Epithelial cell of prostate (primary cell): Measurements from ENCODE around the gene COPS6.

Experiments used
- DNase-seq: peaks from one replicate; pipeline ENCODE4 v3.0.0-alpha.2; 2011; ENCODE audit warnings: low read depth, low spot score
- H3K27ac ChIP-seq: fragments of 450-650 bp; 2 replicates; pipeline ENCODE4 v1.5.1; 2017; ENCODE audit warnings: mild to moderate bottlenecking

Gene COPS6

DNA sequence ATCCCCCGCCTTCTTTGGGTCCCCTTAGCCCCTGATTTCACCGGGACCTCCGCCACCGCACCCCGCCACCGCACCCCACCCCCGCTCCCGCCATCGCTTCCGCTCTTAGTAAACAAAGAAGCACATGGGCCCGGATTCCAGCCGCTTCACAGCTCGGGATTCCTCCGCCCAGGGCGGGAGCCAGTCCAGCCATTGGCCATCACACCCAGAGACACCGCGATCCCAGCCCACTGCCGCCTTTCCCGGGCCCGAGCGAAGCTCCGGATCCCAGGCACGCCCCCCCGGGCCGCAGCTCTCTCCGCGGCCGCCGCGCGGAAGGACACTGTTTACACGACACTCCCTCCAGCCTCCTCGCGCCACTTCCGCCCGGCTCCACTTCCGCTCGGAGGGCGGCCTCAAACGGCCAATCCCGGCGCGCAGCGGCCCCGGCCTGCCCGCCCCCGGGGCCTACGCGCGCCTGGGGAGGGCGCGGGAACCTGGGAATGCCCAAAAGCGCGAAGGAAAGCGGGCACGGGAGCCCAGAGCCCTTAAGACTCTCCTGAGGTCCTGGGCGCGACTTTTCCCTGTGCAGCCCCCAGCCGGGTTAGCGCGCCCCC lies 11.7 kb downstream of the COPS6 start:
- peak; percentile 95 for DNase-seq
- peak overlapping the region; percentile 89 for H3K27ac ChIP-seq

DNA sequence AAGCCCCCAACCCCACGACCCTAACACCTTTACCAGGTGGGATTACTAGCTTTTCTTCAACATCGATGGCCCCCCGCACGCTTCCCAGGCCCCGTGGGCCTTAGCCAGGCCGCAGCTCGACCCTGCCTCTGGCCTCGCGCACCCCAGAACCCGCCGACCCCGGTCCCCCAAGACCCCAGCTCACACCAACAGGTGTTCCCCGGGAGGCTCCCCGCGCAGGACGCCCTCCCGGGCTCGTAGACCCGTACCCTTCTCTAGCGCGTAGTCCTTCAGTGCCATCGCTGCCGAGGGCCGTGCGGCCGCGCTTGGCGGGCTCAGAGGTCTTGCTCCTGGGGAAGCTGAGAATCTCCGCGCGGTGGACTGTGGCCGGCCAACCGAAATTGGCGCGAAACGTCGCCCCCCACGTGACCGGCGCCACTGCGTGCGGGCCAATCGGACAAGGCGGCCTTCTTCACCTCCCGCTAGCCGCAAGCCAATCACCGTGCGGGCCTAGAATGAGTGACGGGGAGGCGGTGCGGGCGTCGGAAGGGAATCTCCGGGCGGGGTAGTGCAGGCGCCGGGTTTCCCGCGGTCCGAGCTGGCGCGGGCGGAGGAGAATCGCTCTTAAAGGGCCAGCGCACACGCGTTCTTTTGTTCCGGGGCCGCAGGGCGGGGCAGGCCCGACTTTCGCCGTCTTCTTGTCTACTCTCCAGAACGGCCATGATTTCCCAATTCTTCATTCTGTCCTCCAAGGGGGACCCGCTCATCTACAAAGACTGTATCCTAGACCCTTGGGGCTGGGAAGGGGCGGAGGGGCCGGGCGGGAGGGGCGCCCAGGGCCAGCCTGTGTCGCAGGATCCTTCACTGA lies 12.5 kb downstream of the COPS6 start, which contains the start of the genes AP4M1 and MCM7:
TSS of gene AP4M1 (plus strand) at position 628 of the 847 bp plus-strand sequence. CDS start at position 700, 72 bp downstream.
TSS of gene MCM7 (minus strand) at position 382 of the 847 bp plus-strand sequence. CDS start at position 279, 103 bp downstream.
- DNase-seq: peak; percentile 96
- H3K27ac ChIP-seq: peak within 1 kb of the TSS; percentile 89

DNA sequence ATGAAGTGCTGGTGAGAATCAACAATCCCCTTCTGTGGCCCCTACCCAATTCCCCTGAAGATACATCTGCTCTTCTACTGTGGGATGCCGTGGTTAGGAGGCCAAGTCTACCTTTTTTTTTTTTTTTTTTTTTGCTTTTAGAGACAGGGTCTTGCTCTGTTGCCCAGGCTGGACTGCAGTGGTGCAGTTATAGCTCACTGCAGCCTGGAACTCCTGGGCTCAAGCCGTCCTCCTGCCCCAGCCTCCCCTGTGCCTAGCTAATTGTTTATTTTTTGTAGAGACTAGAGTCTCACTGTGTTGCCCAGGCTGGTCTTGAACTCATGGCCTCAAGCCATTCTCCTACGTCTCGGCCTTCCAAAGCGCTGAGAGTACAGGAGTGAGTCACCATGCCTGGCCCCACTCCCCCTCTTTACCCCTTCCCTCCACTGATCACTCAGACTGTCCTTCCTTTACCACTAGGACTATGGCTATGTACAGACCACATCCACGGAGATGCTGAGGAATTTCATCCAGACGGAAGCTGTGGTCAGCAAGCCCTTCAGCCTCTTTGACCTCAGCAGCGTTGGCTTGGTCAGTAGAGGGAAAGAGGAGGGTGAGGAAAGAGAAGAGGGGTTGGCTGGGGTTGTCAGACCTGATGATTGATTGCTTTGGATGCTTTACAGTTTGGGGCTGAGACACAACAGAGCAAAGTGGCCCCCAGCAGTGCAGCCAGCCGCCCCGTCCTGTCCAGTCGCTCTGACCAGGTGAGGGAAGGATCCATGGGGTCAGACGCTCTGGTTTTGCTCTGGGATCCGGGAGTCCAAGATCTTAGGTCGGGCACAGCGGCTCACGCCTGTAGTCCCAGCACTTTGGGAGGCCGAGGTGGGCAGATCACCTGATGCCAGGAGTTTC lies 14.4 kb downstream of the COPS6 start:
- DNase-seq: no peak
- no peak overlapping the region for H3K27ac ChIP-seq

DNA sequence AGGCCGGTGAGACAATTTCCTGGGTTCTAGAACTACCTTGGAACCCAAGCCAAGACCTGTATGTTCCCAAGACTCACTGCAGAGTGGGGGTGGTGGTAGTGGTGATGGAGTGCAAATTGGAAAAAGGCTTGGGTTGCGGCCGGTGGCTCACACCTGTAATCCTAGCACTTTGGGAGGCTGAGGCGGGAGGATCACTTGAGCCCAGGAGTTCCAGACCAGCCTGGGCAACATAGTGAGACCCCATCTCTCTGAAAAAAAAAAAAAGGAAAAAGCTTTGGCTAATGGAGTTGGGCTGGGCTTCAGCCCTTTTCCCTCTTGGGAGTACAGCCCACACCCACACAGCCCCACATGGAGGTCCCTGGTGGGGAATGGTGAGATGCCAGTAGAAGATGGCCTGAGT lies 16.8 kb downstream of the COPS6 start:
- DNase-seq: no peak
- H3K27ac ChIP-seq: no peak overlapping the region

DNA sequence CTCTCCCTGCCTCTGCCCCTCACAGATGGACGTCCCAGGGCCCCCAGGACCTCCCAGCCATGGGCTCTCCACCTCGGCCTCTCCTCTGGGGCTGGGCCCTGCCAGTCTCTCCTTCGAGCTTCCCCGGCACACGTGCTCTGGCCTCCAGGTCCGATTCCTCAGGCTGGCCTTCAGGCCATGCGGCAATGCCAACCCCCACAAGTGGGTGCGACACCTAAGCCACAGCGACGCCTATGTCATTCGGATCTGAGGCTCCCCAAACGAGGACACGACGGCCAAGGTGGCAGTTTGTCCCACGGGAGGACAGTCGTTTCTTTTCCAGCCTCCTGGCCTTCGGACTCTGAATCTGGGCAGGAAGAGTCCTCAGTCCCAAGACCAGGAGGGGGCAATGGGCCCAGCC lies 17.9 kb downstream of the COPS6 start:
- DNase-seq: no peak
- H3K27ac ChIP-seq: no peak overlapping the region

DNA sequence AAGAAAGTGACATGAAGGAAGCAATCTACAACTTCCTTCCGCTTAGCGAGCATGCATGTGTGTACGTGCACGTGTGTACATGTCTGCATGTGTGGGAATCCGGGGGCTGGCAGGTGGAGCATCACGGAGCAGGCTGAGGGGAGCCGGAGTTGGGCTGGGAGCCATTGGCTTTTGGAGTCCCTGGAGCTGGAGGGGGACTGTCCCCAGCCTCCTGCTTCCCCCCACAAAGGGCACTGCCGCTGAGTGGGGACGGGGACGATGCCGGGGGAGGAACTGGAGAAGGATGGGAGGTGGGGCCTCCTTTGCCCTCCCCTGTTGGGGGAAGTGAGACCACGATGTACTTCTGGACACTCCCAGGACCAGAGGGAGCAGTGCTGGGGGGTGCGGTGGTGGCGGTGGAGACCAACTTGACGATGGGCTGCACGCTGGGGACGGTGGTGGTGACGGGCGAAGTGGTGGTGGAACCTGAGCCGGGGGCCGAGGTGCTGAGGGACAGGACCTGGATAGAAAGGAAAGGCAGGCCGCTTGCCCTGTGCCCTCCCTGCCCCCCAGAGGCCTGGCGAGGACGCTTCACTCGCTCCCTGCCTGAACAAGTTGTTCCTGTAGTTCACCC lies 18.5 kb downstream of the COPS6 start:
- DNase-seq: no peak
- H3K27ac ChIP-seq: no peak overlapping the region

DNA sequence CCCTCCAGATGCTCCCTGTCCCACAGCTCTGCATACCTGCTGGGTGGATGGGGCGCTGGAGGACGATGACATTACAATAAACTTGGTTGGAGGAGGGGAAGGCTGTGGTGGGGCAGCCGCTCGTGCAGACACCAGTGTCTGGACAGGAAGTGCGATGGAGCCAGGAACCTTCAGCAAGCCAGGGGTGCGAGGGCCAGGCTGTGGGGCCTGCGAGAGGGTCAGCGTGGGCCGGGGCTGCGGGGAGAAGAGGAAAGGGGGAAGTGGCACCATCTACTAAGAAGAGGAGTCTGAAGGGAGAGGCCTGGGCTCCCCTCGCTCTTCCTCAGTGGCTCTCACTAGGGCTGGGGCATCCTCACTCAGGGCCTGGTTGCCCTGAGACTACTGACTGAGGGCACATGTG lies 19.1 kb downstream of the COPS6 start:
- H3K27ac ChIP-seq: no peak overlapping the region
- DNase-seq: no peak

DNA sequence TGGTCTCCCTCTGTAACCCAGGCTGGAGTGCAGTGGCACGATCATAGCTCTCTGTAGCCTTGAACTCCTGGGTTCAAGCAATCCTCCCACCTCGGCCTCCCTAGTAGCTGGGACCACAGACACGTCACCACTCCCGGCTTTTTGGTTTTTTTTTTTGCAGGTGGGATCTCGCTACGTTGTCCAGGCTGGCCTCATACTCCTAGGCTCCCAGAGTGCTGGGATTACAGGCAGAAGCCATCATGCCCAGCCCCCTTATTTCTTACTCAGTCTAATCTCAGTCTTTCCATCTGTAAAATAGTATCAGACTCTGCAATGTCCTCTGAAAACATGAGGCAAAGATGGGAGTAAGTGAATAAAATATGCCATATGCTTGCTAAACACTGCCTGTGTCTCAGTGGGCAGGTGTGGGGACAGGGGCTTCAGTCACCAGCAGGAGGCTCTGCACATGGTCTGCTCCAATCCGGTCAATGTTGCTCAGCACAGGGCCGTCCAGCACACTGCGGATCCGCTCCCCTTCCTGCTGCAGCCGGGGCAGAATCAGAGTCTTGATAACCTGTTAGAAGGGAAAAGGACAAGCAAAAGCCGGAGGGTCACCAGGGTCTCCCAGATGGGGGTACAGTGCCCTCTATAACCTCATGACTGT lies 20.9 kb downstream of the COPS6 start:
- DNase-seq: no peak
- no peak overlapping the region for H3K27ac ChIP-seq

DNA sequence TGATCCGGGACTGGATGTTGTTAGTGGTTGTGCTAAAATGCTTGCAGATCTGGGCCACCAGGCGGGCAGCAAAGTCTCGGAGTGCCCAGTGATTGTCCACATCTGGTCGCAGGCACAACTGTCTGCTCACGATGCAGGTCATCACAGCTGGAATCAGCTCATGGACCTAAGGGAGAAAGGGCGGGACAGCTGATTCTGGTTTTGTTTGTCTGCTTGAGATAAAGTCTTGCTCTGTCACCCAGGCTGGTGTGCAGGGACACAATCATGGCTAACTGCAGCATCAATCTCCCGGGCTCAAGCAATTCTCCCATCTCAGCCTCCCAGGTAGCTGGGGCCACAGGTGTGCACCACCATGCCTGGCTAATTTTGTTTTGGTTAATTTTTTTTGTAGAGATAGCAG lies 22.4 kb downstream of the COPS6 start:
- DNase-seq: no peak
- no peak overlapping the region for H3K27ac ChIP-seq

DNA sequence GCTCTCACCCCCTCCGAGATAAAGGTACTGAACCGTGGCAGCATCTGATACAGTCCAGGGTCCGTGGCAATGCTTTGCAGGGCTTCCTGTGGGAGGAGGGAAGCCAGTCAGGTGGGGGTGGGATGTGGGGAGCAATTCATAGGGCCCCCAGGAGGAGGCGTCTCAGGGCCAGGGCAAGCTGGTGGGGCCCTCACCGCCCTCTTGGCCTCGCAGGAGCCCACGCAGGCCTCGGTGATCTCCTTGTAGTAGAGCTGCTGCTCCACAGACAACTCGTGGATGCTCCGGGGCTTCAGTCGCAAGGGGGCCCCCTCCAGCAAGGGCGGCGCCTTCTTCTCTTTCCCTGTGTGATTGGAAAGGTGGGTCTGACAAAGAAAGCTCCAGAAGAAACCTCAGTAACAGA lies 23.1 kb downstream of the COPS6 start:
- no peak overlapping the region for H3K27ac ChIP-seq
- DNase-seq: no peak

DNA sequence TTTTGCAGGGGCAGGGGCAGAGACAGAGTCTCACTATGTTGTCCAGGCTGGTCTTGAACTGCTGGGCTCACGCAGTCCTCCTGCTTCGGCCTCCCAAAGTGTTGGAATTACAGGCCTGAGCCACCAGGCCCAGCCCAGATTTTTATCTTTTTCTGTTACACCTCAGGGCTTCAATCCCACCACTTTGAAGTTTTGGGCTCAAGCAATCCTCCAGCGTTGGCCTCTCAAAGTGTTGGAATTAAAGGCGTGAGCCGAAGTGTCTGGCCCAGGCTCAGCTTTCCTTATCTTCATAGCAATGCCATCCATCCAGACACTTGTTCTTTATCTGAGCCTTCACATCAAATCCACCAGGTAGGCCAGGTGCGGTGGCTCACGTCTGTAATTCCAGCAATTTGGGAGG lies 26.3 kb downstream of the COPS6 start:
- no peak overlapping the region for H3K27ac ChIP-seq
- DNase-seq: no peak

DNA sequence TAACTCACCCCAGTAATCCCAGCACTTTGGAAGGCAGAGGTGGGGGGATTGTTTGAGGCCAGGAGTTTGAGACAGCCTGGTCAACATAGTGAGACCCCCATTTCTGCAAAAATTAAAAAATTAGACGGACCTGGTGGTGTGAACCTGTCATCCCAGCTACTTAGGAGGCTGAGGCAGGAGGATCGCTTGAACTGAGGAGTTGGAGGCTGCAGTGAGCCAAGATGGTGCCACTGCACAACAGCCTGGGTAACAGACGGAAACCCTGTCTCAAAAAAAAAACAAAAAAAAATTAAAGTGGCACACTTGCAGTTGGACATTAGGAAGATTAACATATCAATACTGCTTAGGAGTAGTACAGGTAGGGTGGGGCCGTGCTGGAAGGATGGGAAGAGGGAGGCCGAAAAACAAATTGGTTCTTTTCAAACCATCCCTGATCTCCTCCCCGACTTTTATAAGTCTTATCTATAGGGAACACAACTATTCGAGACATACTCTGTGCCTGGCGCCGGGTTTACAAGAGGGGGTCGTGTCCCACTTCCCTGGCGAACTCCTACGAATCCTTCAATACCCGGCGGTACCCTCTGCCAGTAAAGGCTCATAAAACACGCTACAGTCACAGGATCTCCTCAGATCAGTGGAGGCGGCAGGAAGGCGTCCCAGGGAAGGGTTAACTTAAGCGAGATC lies 29.8 kb downstream of the COPS6 start:
- peak overlapping the region; percentile 67 for H3K27ac ChIP-seq
- DNase-seq: no peak

DNA sequence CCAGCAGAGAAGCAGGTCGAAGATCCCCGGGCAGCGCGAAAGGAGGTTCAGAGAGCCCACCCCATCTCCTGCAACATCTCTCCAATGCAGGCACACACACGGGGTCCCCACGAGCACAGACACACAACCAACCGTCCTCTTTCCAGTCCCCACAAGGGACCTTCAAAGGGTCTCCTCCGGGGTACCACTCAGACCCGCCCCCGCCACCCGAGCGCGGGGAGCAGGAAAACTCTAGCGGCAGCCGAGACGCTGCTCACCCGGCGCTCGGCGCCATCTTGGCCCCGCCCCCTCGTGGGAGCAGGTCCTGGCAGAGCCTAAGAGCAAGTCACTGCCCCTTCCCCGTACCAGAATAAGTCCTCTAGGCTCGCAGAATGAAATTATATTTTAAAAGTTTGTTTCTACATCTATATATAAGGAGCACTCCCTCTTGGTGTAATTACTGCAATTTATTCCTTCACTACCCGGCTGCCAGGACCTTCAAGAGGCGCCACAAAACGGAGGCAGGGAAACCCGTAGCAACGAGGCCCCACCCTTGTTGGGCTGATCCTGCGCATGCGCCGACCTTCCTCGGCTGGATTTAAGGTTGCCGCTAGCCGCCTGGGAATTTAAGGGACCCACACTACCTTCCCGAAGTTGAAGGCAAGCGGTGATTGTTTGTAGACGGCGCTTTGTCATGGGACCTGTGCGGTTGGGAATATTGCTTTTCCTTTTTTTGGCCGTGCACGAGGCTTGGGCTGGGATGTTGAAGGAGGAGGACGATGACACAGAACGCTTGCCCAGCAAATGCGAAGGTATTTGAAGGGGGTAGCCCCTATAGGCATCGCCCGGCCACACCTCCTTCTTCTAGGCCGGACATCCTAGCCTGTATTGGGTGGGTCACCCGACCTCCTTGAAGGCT lies 30.6 kb downstream of the COPS6 start, which contains the start of the genes CNPY4 and TAF6:
TSS of gene CNPY4 (plus strand) at position 563 of the 898 bp plus-strand sequence. CDS start at position 674, 111 bp downstream.
TSS of gene TAF6 (minus strand) at position 287 of the 898 bp plus-strand sequence. CDS start 5,149 bp downstream, outside the sequence.
- DNase-seq: peak; percentile 69

DNA sequence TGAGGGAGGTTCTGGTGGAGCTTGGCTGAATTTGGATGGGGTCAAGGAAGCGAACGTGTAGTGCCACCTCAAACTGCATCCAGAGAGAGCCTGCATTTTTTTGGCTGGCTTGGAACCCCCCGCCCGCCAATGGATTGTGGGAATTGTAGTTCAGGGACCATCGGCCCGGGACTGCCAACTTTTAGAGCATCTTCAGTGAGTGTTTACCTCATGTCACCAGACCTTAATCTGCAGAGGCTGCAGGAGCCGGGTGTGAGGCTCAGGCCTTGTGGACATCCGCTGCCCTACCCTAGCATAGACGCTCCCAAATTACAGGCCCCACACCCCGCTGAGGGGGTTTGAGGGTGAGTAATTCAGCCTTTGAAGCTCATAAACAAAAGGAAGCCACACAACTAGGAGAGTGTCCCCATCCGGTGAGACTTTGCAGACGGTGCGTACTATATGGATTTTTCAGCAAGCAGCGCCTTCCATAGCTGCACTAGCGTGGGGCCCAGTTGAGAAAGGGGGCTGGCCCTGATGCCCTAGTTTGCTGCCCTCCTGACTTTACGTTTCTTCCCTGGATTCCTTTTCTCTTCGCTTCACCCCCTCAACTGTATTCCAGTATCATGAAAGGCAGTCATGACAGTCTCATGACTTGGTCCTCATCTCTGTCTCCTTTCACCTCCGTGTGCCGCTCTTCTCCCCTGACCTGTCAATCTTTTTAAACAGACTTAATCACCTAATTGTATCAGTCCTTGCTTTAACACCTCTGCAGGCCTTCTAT lies 31.4 kb downstream of the COPS6 start:
- no peak for DNase-seq
- peak overlapping the region; percentile 67 for H3K27ac ChIP-seq

More for the DNA sequence above, 30.6 kb downstream of the COPS6 start, which contains the start of the genes CNPY4 and TAF6:
- H3K27ac ChIP-seq: peak within 1 kb of the TSS; percentile 67

DNA sequence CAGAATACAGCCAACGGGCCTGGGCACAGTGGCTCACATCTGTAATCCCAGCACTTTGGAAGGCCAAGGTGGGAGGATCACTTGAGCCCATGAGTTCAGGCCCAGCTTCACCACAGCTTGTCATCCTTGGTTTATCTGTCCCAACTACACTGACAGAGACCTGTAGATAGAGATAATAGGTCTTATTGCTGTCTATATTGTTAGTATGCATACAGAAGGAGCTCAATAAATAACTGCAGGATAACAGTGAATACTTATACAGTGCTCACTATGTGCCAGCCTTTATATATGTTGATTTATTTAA lies 31.9 kb downstream of the COPS6 start:
- no peak overlapping the region for H3K27ac ChIP-seq
- no peak for DNase-seq

DNA sequence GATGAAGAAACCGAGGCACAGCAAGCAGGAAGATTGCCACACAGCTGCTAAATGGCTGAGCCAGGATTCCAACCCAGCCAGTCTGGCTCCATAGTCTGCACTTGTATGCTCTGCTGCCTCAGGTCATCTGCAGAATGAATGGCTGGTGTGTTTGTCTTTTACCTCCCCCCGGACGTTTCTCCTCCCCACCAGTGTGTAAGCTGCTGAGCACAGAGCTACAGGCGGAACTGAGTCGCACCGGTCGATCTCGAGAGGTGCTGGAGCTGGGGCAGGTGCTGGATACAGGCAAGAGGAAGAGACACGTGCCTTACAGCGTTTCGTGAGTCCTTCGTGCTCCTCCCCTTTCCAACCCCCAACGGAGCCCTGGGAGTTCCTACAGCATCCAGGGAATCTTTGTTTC lies 33.3 kb downstream of the COPS6 start:
- no peak for DNase-seq
- no peak overlapping the region for H3K27ac ChIP-seq

DNA sequence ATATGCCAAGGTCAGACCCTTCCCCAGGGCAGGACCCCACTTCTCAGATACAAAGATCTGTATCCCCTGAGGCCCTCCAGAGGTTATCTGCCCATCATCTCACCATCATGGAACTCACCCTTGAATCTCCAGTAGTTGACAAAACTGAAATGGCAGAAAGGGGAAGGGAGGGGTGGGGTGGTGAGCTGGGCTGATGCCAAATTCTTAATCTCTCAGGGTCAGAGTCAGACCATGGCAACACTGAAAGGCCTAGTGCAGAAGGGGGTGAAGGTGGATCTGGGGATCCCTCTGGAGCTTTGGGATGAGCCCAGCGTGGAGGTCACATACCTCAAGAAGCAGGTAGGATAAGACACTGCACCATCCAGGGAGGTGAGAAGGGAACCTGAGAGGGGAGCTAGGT lies 33.8 kb downstream of the COPS6 start:
- H3K27ac ChIP-seq: no peak overlapping the region
- no peak for DNase-seq
